ENCODE data around the gene MAOB. TPM values are rescaled to one million over a fixed set of nuclear protein-coding genes. Genes with fewer than 3 reads are reported as not detected.
A peak's percentile ranks its signal among the peaks of the same experiment; 100 is the strongest.

The MAOB gene
- total RNA-seq, 2 donors from 2014 or later: 5.7 to 22.4 TPM

DNA sequence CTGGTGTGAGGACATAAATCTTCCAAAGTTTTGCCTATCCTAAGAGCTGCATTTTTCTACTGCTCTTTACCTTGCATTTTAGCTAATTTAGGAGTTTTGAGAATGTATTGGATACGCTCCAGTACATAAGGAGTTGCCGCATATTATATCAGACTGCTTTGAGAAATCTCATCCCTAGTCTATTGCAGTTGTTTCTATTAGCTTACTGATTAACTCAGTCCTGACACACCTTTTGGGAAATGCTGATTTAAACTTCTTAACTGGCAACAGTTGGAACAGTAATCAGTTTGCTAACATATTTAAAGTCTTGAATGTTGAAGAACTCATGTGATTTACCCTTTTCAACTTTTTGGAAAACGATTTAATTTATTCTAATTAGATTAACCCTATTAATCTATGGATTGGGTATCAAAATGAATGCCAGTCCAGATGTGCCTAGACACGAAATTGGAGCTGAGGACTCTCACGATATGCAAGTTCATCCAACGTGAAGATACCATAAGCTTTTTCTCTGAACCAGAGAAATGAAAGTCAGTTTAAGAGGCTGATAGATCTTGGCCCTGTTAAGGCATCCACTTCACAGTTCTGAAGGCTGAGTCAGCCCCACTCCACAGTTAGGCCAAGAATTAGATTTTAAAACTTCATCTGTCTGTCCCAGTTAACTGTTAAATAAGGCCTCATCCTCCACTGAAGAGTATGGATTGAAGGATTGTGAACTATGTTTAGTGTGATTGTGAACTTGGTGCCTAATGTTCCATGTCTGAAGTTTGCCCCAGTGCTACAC is 136.1 kb downstream of the MAOB start:
- no peak for ATAC-seq
- 58 to 61% methylated on average over 6 of the region's 6 CpGs for WGBS, 2 donors
- Histone ChIP-seq H3K27ac (peak overlapping the region in 2 of 4 donors; percentile 3 to 21), H3K9me3 (no peaks in the 10 kb centered on the region), H3K27me3 (no peaks in the 10 kb centered on the region), H3K4me3 (no peak overlapping the region), H3K4me1 (peaks cover 37% of the 10 kb centered on the region), H3K36me3 (replicated peaks in 1 of 2; ENCODE audit: insufficient read depth in 1 of 2, low read depth in 2 of 2) (no peaks in the 10 kb centered on the region)
- no peak for DNase-seq
- intact Hi-C loops (cut with DNase I): loop anchor here (10.0 kb wide), 1 partner anchor 91 kb away; the partner anchor contains the start of gene MAOA
- no peak for TF ChIP-seq CTCF (IDR thresholded peaks at IDR 0.05)
- TF ChIP-seq POLR2A (IDR thresholded peaks at IDR 0.05): no peak

GRCh38 chrX:43744284-43744683 is 138.0 kb downstream of the MAOB start:
- WGBS, 2 donors: 88 to 93% methylated on average over 3 of the region's 3 CpGs
- no peak for TF ChIP-seq CTCF (IDR thresholded peaks at IDR 0.05)
- no peak for TF ChIP-seq POLR2A (IDR thresholded peaks at IDR 0.05)
- no peaks in the 10 kb centered on the region for H3K27me3 ChIP-seq
- intact Hi-C loops (cut with DNase I): loop anchor here (10.0 kb wide), 1 partner anchor 89 kb away; the partner anchor contains the start of gene MAOA
- no peak overlapping the region for H3K27ac ChIP-seq
- H3K4me3 ChIP-seq: no peak overlapping the region
- H3K36me3 ChIP-seq (replicated peaks in 1 of 2; ENCODE audit: insufficient read depth in 1 of 2, low read depth in 2 of 2): no peaks in the 10 kb centered on the region
- peaks cover 32% of the 10 kb centered on the region for H3K4me1 ChIP-seq
- no peaks in the 10 kb centered on the region for H3K9me3 ChIP-seq
- ATAC-seq (no peak), DNase-seq (no peak)

GRCh38 chrX:43743100-43743822 is 139.0 kb downstream of the MAOB start:
- Histone ChIP-seq H3K27ac (no peak overlapping the region), H3K27me3 (no peaks in the 10 kb centered on the region), H3K4me3 (no peak overlapping the region), H3K4me1 (peaks cover 29% of the 10 kb centered on the region), H3K36me3 (replicated peaks in 1 of 2; ENCODE audit: insufficient read depth in 1 of 2, low read depth in 2 of 2) (no peaks in the 10 kb centered on the region), H3K9me3 (no peaks in the 10 kb centered on the region)
- TF ChIP-seq POLR2A (IDR thresholded peaks at IDR 0.05) (no peak), CTCF (IDR thresholded peaks at IDR 0.05) (no peak)
- DNase-seq: no peak
- 58 to 93% methylated on average over 3 to 4 of the region's 5 CpGs for WGBS, 2 donors
- intact Hi-C loops (cut with DNase I): loop anchor here (10.0 kb wide), 1 partner anchor 88 kb away; the partner anchor contains the start of gene MAOA
- ATAC-seq: no peak

- 60 to 84% methylated on average over 5 to 7 of the region's 7 CpGs for WGBS, 2 donors
- peaks cover 29% of the 10 kb centered on the region for H3K4me1 ChIP-seq
Measured at GRCh38 chrX:43741843-43742573, 140.2 kb downstream of the MAOB start.

More at GRCh38 chrX:43741843-43742573, 140.2 kb downstream of the MAOB start:
- Histone ChIP-seq H3K27ac (peak overlapping the region in 1 of 4 donors; percentile 32), H3K36me3 (replicated peaks in 1 of 2; ENCODE audit: insufficient read depth in 1 of 2, low read depth in 2 of 2) (no peaks in the 10 kb centered on the region), H3K9me3 (no peaks in the 10 kb centered on the region), H3K27me3 (no peaks in the 10 kb centered on the region), H3K4me3 (no peak overlapping the region)
- ATAC-seq: peak; percentile 24
- intact Hi-C loops (cut with DNase I): loop anchor here (10.0 kb wide), 1 partner anchor 87 kb away; the partner anchor contains the start of gene MAOA
- peak in 1 of 4 donors; percentile 20 for DNase-seq
- TF ChIP-seq POLR2A (IDR thresholded peaks at IDR 0.05) (no peak), CTCF (IDR thresholded peaks at IDR 0.05) (no peak)
